HG03442 (cell line): Measurements from ENCODE around the gene FNDC11.

Source experiments
- ATAC-seq: cut with Tn5 transposase; IDR thresholded peaks from one replicate; pipeline ENCODE4 v1.9.1; 2021; ENCODE audit warnings: mild to moderate bottlenecking, moderate library complexity; ENCODE audit not compliant: unreplicated experiment

FNDC11 gene

GRCh38 chr20:63577317-63577894, 23.4 kb downstream of the FNDC11 start:
- no peak for ATAC-seq

- ATAC-seq: no peak
Measured at GRCh38 chr20:63578224-63579016, 24.5 kb downstream of the FNDC11 start.

GRCh38 chr20:63579017-63579694, 25.2 kb downstream of the FNDC11 start:
- ATAC-seq: no peak

- ATAC-seq: no peak
Measured at GRCh38 chr20:63580796-63581461, 27.0 kb downstream of the FNDC11 start.

- no peak for ATAC-seq
Measured at GRCh38 chr20:63582382-63583063, 28.6 kb downstream of the FNDC11 start.

GRCh38 chr20:63585616-63586565, 31.9 kb downstream of the FNDC11 start:
- no peak for ATAC-seq

GRCh38 chr20:63586797-63587196, 32.8 kb downstream of the FNDC11 start:
- ATAC-seq: no peak

GRCh38 chr20:63587256-63587655, 33.3 kb downstream of the FNDC11 start:
- no peak for ATAC-seq

GRCh38 chr20:63587776-63588591, 34.0 kb downstream of the FNDC11 start:
- no peak for ATAC-seq

- no peak for ATAC-seq
Measured at GRCh38 chr20:63588641-63589041, 34.7 kb downstream of the FNDC11 start.

GRCh38 chr20:63589261-63590217, 35.6 kb downstream of the FNDC11 start:
- no peak for ATAC-seq

- no peak for ATAC-seq
Measured at GRCh38 chr20:63590218-63591146, 36.5 kb downstream of the FNDC11 start.

GRCh38 chr20:63591147-63591533, 37.2 kb downstream of the FNDC11 start:
- ATAC-seq: no peak

- ATAC-seq: no peak
Measured at GRCh38 chr20:63591786-63592355, 37.9 kb downstream of the FNDC11 start.

- ATAC-seq: no peak
Measured at GRCh38 chr20:63592661-63593060, 38.7 kb downstream of the FNDC11 start.

- ATAC-seq: no peak
Measured at GRCh38 chr20:63594043-63594561, 40.1 kb downstream of the FNDC11 start.
